ENCODE measurements around the gene NEXN.

The NEXN gene

GRCh38 chr1:77888081-77888780 lies at the start of gene NEXN:
TSS of gene NEXN (plus strand) at chr1:77888624. CDS start at chr1:77916107, 27,483 bp downstream.
- DNase-seq = peak; percentile 27

GRCh38 chr1:77841574-77841973 lies 46.9 kb upstream of the NEXN start:
- DNase-seq = no peak

GRCh38 chr1:77845951-77846350 lies 42.5 kb upstream of the NEXN start:
- no peak for DNase-seq

- no peak for DNase-seq
Measured at GRCh38 chr1:77846966-77847365, 41.5 kb upstream of the NEXN start.

GRCh38 chr1:77847621-77848080 lies 40.8 kb upstream of the NEXN start:
- no peak for DNase-seq

- DNase-seq = no peak
Measured at GRCh38 chr1:77850082-77850481, 38.3 kb upstream of the NEXN start.

- DNase-seq = no peak
Measured at GRCh38 chr1:77857552-77857951, 30.9 kb upstream of the NEXN start.

- no peak for DNase-seq
Measured at GRCh38 chr1:77858725-77859124, 29.7 kb upstream of the NEXN start.

GRCh38 chr1:77859248-77859647 lies 29.2 kb upstream of the NEXN start:
- no peak for DNase-seq

- no peak for DNase-seq
Measured at GRCh38 chr1:77866296-77866695, 22.1 kb upstream of the NEXN start.

- DNase-seq = no peak
Measured at GRCh38 chr1:77872645-77873044, 15.8 kb upstream of the NEXN start.

GRCh38 chr1:77873461-77873860 lies 15.0 kb upstream of the NEXN start:
- no peak for DNase-seq

GRCh38 chr1:77874804-77875445 lies 13.5 kb upstream of the NEXN start:
- DNase-seq = no peak

GRCh38 chr1:77876884-77877283 lies 11.5 kb upstream of the NEXN start:
- no peak for DNase-seq

GRCh38 chr1:77881061-77881460 lies 7.4 kb upstream of the NEXN start:
- DNase-seq = no peak

- DNase-seq = no peak
Measured at GRCh38 chr1:77882411-77882810, 6.0 kb upstream of the NEXN start.

GRCh38 chr1:77888781-77889642 lies 588 bp downstream of the NEXN start:
- no peak for DNase-seq

- no peak for DNase-seq
Measured at GRCh38 chr1:77889671-77890070, 1.2 kb downstream of the NEXN start.

GRCh38 chr1:77891200-77891599 lies 2.8 kb downstream of the NEXN start:
- no peak for DNase-seq

- DNase-seq = no peak
Measured at GRCh38 chr1:77899647-77900320, 11.4 kb downstream of the NEXN start.

GRCh38 chr1:77900687-77901293 lies 12.4 kb downstream of the NEXN start:
- DNase-seq = no peak

- no peak for DNase-seq
Measured at GRCh38 chr1:77905603-77906002, 17.2 kb downstream of the NEXN start.
